Measurements from ENCODE around the gene RIPK3.
A peak's percentile ranks its signal among the peaks of the same experiment; 100 is the strongest.

The RIPK3 gene

GRCh38 chr14:24299255-24300191 is 40.3 kb downstream of the RIPK3 start, which contains the start of the genes DHRS1 and NOP9:
Gene DHRS1, minus strand, starts transcription at chr14:24299780. Its CDS starts 674 bp downstream, at chr14:24299106.
Gene NOP9, plus strand, starts transcription at chr14:24299850. Its CDS starts 105 bp downstream, at chr14:24299955.
- DNase-seq = peak; percentile 95

GRCh38 chr14:24298892-24299254 is 40.9 kb downstream of the RIPK3 start:
- DNase-seq = peak; percentile 32

- peak; percentile 66 for DNase-seq
These were observed 42.4 kb downstream of the RIPK3 start for GRCh38 chr14:24297190-24297964.

DNA sequence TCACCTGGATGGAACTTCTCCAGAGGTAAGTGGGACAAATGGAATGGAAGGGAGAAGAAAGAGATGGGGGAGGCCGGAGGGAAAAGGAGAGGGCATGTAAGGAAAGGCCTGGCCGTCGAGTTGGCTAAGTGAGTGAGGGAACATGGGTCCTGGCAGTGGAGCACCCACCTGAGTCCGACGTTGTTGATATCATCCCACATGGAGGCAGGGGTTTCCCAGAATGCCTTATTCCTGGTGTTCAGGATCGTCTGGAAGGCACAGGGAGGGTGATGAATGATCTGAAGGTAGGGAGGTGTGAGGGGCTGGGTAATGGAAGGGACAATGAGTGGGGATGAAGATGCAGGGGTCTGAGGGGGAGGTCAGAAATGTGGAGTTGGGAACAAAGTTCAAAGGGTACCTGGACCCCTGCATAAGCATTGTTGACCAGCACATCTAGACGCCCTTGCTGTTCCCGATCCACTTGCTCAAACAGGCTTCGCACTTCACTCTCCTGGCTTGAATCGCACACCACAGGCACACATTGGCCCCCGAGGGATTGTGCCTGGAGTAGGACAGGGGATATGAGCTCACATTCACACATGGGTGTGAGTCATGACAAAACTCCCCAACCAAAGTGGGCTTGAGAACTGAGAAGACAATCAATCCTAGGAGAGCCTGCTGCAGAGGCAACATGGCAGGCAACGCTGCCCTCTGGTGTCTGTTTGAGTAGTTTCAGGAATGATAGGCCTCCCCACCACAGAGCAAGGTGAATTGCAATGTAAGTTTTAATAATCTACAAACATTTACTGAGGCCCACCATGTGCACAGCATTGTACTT is 43.2 kb downstream of the RIPK3 start:
- DNase-seq = peak; percentile 89

GRCh38 chr14:24293525-24293924 is 46.3 kb downstream of the RIPK3 start:
- no peak for DNase-seq

DNA sequence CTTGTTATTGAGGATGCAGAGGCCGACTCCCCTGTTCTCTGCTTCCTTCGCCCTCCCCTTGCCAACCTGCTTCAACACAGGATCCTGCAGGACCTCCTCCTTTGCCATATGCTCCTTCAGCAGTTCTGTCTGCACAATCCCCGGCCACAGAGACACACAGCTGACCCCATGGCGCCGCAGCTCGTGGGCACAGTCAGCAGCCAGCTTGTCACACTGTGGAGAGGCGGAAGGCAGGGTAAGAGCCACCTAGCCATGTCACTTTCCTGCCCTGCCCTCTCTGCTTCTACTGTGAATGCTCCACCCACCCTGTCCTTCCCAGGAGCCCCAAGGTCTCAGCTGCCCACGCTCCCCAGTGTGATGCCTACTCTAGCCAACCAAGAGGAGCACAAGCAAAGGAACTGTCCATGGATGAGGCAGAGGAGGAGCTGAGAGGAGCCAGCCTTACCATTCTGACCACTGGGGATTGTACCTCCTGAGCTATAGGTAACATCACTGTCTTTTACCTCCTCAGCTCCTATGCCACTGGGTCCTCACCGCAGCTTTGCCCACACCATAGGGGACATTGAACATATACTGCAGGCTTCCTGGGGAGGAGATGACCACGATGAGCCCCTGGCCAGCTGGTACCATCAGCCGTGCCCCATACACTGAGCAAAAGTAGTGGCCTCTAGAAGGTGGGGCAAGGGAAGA is 47.5 kb downstream of the RIPK3 start:
- no peak for DNase-seq

- no peak for DNase-seq
These were observed 48.2 kb downstream of the RIPK3 start for GRCh38 chr14:24291446-24292117.

DNA sequence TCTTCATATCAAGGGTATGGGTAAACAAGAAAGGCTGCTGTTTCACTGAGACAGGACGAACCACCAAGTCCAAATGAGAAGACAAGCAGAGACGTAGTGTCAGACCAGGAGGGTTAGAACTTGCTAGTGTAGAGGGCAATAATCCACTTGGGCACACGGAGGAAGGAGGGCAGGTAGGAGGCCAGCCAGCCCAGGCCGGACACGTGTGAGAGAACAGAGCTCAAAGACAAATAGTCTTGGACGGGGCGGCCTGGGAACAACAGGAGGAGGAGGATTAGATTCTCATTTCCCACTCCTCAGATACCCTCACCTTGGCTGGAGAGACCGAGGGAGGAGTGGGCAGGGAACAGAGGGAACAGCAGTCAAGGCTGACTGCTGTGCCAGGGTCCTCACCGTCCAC is 49.0 kb downstream of the RIPK3 start:
- DNase-seq = no peak

DNA sequence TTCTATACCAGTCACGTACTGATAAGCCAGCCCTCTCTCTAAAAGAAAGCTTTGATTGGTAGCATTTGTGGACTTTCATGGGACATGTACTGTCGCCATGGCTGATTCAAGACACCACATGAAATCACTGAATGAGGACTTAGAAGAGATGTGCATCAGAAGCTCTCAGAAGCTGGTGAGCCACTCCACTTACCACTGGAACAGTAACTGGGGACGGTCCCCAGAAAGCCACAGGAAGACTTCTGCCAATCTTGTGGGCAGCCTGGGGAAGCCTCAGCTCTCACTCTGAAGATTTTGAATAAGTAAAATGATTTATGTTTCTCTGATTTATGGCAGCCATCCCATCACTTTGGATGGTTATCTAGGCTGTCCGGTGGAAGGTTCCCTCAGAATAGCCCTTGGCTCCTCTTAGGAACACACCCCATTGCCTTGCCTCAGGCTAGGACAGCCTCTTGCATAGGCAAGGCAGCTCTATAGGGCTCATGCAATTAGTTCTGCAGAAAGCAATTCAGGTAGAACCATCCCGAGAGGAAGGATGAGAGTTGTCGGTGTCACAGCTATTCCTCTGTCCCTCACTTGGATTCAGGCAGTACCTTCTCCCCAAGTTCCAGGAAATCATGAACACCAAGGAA is 50.0 kb downstream of the RIPK3 start:
- peak; percentile 25 for DNase-seq

GRCh38 chr14:24286996-24287395 is 52.8 kb downstream of the RIPK3 start:
- DNase-seq = no peak

All from hematopoietic multipotent progenitor cell treated with erythropoietin and hydrocortisone succinate and interleukin-3 and kit ligand, for 4 days (in vitro differentiated cells).